ENCODE measurements around the gene GPR3.

Gene GPR3

DNA sequence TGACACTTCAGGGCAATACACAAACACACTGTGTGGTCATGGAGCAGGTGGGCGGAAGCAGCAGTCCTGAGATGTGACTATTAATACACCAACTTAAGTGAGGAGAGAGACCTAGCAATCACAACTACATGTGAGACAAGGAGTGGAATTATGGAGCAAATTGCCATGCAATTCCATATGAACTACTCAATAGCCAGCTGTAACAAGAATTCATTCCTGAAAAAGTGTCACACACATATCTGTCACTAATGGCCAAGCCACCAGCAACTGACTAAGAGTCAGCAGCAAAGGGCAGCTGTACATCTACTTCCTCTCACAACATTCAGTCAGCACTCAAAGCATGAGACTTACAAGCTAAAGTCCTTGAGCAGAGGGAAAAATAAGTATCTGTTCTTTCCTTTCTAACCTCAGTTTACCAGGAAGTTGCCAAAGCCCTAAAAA is 46.2 kb downstream of the GPR3 start:
- no peaks in the 10 kb centered on the region for H3K27me3 ChIP-seq (ENCODE audit: control insufficient read depth in 1 of 2, insufficient read depth in 2 of 2, low read length in 2 of 2)
- no peaks in the 10 kb centered on the region for H3K36me3 ChIP-seq (ENCODE audit: insufficient read depth, low read length)
- H3K27ac ChIP-seq (ENCODE audit: low read depth, low read length), result no peak overlapping the region
- peaks cover 55% of the 10 kb centered on the region for H3K4me1 ChIP-seq (ENCODE audit: insufficient read depth, low read length)
- H3K9ac ChIP-seq (ENCODE audit: low read length), result no peak overlapping the region
- no peaks in the 10 kb centered on the region for H3K9me3 ChIP-seq (ENCODE audit: low read length)
- no peak overlapping the region for H3K4me3 ChIP-seq (ENCODE audit: low read depth in 1 of 2, low read length in 2 of 2)

DNA sequence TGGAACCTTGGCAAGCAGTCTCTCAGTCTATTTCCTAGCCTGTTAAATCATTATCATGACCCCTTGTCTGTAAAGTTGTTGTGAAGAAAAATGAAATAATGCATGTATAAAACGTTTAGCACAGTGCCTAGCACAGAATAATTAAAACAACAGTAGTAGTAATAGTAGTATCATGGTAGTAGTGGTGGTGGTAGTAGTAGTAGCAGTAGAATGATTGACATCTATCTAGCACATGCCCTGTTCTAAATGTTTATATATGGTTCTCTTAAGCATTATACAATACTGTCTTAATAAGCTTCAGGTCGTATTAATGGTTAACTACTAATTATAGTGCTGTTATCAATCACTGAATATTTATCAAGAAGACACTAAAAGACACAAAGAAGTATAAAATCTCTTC is 46.7 kb downstream of the GPR3 start:
- Histone ChIP-seq H3K36me3 (ENCODE audit: insufficient read depth, low read length) (no peaks in the 10 kb centered on the region), H3K27me3 (ENCODE audit: control insufficient read depth in 1 of 2, insufficient read depth in 2 of 2, low read length in 2 of 2) (no peaks in the 10 kb centered on the region), H3K9ac (ENCODE audit: low read length) (no peak overlapping the region), H3K27ac (ENCODE audit: low read depth, low read length) (no peak overlapping the region), H3K9me3 (ENCODE audit: low read length) (no peaks in the 10 kb centered on the region), H3K4me3 (ENCODE audit: low read depth in 1 of 2, low read length in 2 of 2) (no peak overlapping the region), H3K4me1 (ENCODE audit: insufficient read depth, low read length) (peaks cover 50% of the 10 kb centered on the region)

GRCh38 chr1:27444632-27445031 is 52.2 kb downstream of the GPR3 start:
- no peaks in the 10 kb centered on the region for H3K36me3 ChIP-seq (ENCODE audit: insufficient read depth, low read length)
- no peak overlapping the region for H3K27ac ChIP-seq (ENCODE audit: low read depth, low read length)
- H3K9me3 ChIP-seq (ENCODE audit: low read length), result no peaks in the 10 kb centered on the region
- H3K9ac ChIP-seq (ENCODE audit: low read length), result no peak overlapping the region
- H3K4me3 ChIP-seq (ENCODE audit: low read depth in 1 of 2, low read length in 2 of 2), result no peak overlapping the region
- H3K4me1 ChIP-seq (ENCODE audit: insufficient read depth, low read length), result peaks cover 24% of the 10 kb centered on the region
- no peaks in the 10 kb centered on the region for H3K27me3 ChIP-seq (ENCODE audit: control insufficient read depth in 1 of 2, insufficient read depth in 2 of 2, low read length in 2 of 2)

Measured in muscle layer of colon (tissue), 2 donors.